Psoas muscle (tissue), 8 donors: ENCODE measurements around the gene ERBB2. TPM values are rescaled to one million over a fixed set of nuclear protein-coding genes. Genes with fewer than 3 reads are reported as not detected.

Experiments used
- ATAC-seq, 4 donors: fragments of 200-7000 bp; cut with Tn5 transposase; one replicate each; pipeline ENCODE4 v1.9.1; 2020; ENCODE audit warnings: moderate library complexity in 3 of 4, mild to moderate bottlenecking in 2 of 4
- DNase-seq, 2 donors: peaks; one replicate each; pipeline ENCODE4 v3.0.0-alpha.2; 2020
- H3K27ac ChIP-seq: fragments of 200-600 bp; one replicate; pipeline ENCODE4 v1.8.0; 2022
- H3K27me3 ChIP-seq, 3 donors: fragments of 200-600 bp in 1 of 3; one replicate each; pipeline versions ENCODE4 v1.6.1 to v1.8.0; 2013 to 2022; ENCODE audit warnings: low read length in 2 of 3, mild to moderate bottlenecking in 2 of 3, moderate library complexity in 1 of 3; ENCODE audit not compliant: insufficient read depth in 3 of 3
- H3K36me3 ChIP-seq, 2 donors: fragments of 200-600 bp in 1 of 2; one replicate each; pipeline versions ENCODE4 v1.6.1 to v1.8.0; 2013 to 2022; ENCODE audit warnings: low read depth in 1 of 2, mild to moderate bottlenecking in 1 of 2, moderate library complexity in 1 of 2; ENCODE audit not compliant: insufficient read depth in 1 of 2
- H3K4me1 ChIP-seq: fragments of 200-600 bp; one replicate; pipeline ENCODE4 v1.8.0; 2022
- H3K4me3 ChIP-seq: fragments of 200-600 bp; one replicate; pipeline ENCODE4 v1.8.0; 2022; ENCODE audit warnings: mild to moderate bottlenecking
- H3K9me3 ChIP-seq: fragments of 200-600 bp; one replicate; pipeline ENCODE4 v1.8.0; 2022
- CTCF ChIP-seq: fragments of 200-600 bp; IDR thresholded peaks from one replicate; pipeline ENCODE4 v1.8.0; 2022; ENCODE audit warnings: antibody characterized with exemption
- WGBS, 3 donors: extraction: QIAGEN DNeasy Blood & Tissue Kit; methylation state at CpG; one replicate each; pipeline versions ENCODE4 v1.1.6 to v1.1.7; 2013; 5-methylcytosine and 5-hydroxymethylcytosine counted together
- intact Hi-C, 2 donors: fragments of 100-400 bp; cut with DNase I; formaldehyde crosslinking; loops; one replicate each; pipeline versions ENCODE4 v1.11.0 to v1.14.2; 2022
- polyA plus RNA-seq, 3 donors: library from polyadenylated mRNA; stranded (reverse); fragments of 200-250 nt; gene quantifications; one replicate each; pipeline ENCODE4 v1.2.3, GENCODE V29; 2013
- total RNA-seq, 4 donors: library from RNA; stranded (reverse); fragmentation: NEBNext Ultra II Directional in 2 of 4; extraction: Animal tissue kit (Norgen Biotek cat#: 25700) in 2 of 4; gene quantifications; one replicate each; pipeline versions ENCODE4 v1.2.1 to v1.2.4, GENCODE V29; 2021 to 2023
- donor health status: healthy with polysubstance abuse.
- donor health status: DM: no; HTN: no; CAD: no; lungs with moderate emphysema.
- donor health status: Bipolar disorder and iron deficiency.
- donor health status: healthy.
- donor health status: DM: yes; HTN: yes; CAD: no.
- donor health status: DM: no; HTN: no; CAD: no.
- donor health status: DM: no; HTN: no; CAD: no.
- donor health status: DM: yes; HTN: yes; CAD: no.

Gene ERBB2
- total and polyA plus RNA-seq, 7 donors, result 4.0 to 24.9 (median 20.4) TPM

- H3K27me3 ChIP-seq, result peaks cover 2 to 27% (median 18%) of the 10 kb centered on the region in 3 donors
- intact Hi-C loops, result no loop called here
- no peak for TF ChIP-seq CTCF
- DNase-seq, result peak in 1 of 2 donors; percentile 24
- 73 to 79% (median 77%) methylated on average over 16 of the region's 16 CpGs for WGBS, 3 donors
- no peaks in the 10 kb centered on the region for H3K36me3 ChIP-seq
- ATAC-seq, result no peak
- H3K27ac ChIP-seq, result no peak overlapping the region
- H3K4me1 ChIP-seq, result peaks cover 4% of the 10 kb centered on the region
- no peak overlapping the region for H3K4me3 ChIP-seq
- no peaks in the 10 kb centered on the region for H3K9me3 ChIP-seq
Measured at GRCh38 chr17:39744075-39744835, 44.4 kb downstream of the ERBB2 start.

- Histone ChIP-seq H3K27me3 (peaks cover 2 to 21% (median 15%) of the 10 kb centered on the region in 3 donors), H3K9me3 (no peaks in the 10 kb centered on the region), H3K36me3 (no peaks in the 10 kb centered on the region), H3K4me3 (no peak overlapping the region), H3K27ac (no peak overlapping the region), H3K4me1 (no peaks in the 10 kb centered on the region)
- DNase-seq (peak in 1 of 2 donors; percentile 42), ATAC-seq (no peak)
- WGBS, 3 donors, result 73 to 79% (median 74%) methylated on average over 8 of the region's 8 CpGs
- TF ChIP-seq CTCF, result no peak
- intact Hi-C loops, result no loop called here
Measured at GRCh38 chr17:39744836-39745215, 45.0 kb downstream of the ERBB2 start.

GRCh38 chr17:39745335-39746144 lies 45.7 kb downstream of the ERBB2 start:
- no peak overlapping the region for H3K4me3 ChIP-seq
- H3K4me1 ChIP-seq, result no peaks in the 10 kb centered on the region

GRCh38 chr17:39746145-39746461 lies 46.2 kb downstream of the ERBB2 start:
- Histone ChIP-seq H3K27me3 (peaks cover 2 to 9% (median 9%) of the 10 kb centered on the region in 3 donors), H3K4me3 (no peak overlapping the region), H3K27ac (no peak overlapping the region), H3K36me3 (no peaks in the 10 kb centered on the region), H3K9me3 (no peaks in the 10 kb centered on the region), H3K4me1 (no peaks in the 10 kb centered on the region)
- 90 to 94% (median 92%) methylated on average over 7 of the region's 7 CpGs for WGBS, 3 donors
- TF ChIP-seq CTCF, result no peak
- intact Hi-C loops, result no loop called here
- DNase-seq (peak in 1 of 2 donors; percentile 32), ATAC-seq (no peak)

More at GRCh38 chr17:39745335-39746144, 45.7 kb downstream of the ERBB2 start:
- no peak overlapping the region for H3K27ac ChIP-seq
- intact Hi-C loops, result no loop called here
- H3K27me3 ChIP-seq, result peaks cover 2 to 14% (median 13%) of the 10 kb centered on the region in 3 donors
- no peaks in the 10 kb centered on the region for H3K9me3 ChIP-seq
- DNase-seq, result peak in 1 of 2 donors; percentile 52
- 90 to 91% (median 90%) methylated on average over 22 to 23 of the region's 23 CpGs for WGBS, 3 donors
- no peaks in the 10 kb centered on the region for H3K36me3 ChIP-seq
- no peak for ATAC-seq
- no peak for TF ChIP-seq CTCF
